ENCODE data around the gene TRRAP.

The TRRAP gene

GRCh38 chr7:98998821-98999725 lies 120.7 kb downstream of the TRRAP start:
- DNase-seq (ENCODE audit: low read depth), result peak; percentile 22
- no peak for TF ChIP-seq CTCF (conservative IDR thresholded peaks at IDR 0.05; ENCODE audit: control insufficient read depth, insufficient read depth, low read depth, low read length)
- no peak overlapping the region for H3K4me3 ChIP-seq (ENCODE audit: control insufficient read depth, low read depth, low read length)

GRCh38 chr7:99000196-99000903 lies 122.0 kb downstream of the TRRAP start:
- H3K4me3 ChIP-seq (ENCODE audit: control insufficient read depth, low read depth, low read length), result no peak overlapping the region
- no peak for TF ChIP-seq CTCF (conservative IDR thresholded peaks at IDR 0.05; ENCODE audit: control insufficient read depth, insufficient read depth, low read depth, low read length)
- no peak for DNase-seq (ENCODE audit: low read depth)

- no peak for TF ChIP-seq CTCF (conservative IDR thresholded peaks at IDR 0.05; ENCODE audit: control insufficient read depth, insufficient read depth, low read depth, low read length)
- no peak overlapping the region for H3K4me3 ChIP-seq (ENCODE audit: control insufficient read depth, low read depth, low read length)
- DNase-seq (ENCODE audit: low read depth), result no peak
These were observed 122.7 kb downstream of the TRRAP start for GRCh38 chr7:99000904-99001465.

GRCh38 chr7:99001482-99002147 lies 123.3 kb downstream of the TRRAP start:
- DNase-seq (ENCODE audit: low read depth), result no peak
- no peak for TF ChIP-seq CTCF (conservative IDR thresholded peaks at IDR 0.05; ENCODE audit: control insufficient read depth, insufficient read depth, low read depth, low read length)
- no peak overlapping the region for H3K4me3 ChIP-seq (ENCODE audit: control insufficient read depth, low read depth, low read length)

GRCh38 chr7:99002148-99002826 lies 124.0 kb downstream of the TRRAP start:
- no peak for TF ChIP-seq CTCF (conservative IDR thresholded peaks at IDR 0.05; ENCODE audit: control insufficient read depth, insufficient read depth, low read depth, low read length)
- no peak overlapping the region for H3K4me3 ChIP-seq (ENCODE audit: control insufficient read depth, low read depth, low read length)
- no peak for DNase-seq (ENCODE audit: low read depth)

GRCh38 chr7:99002827-99003212 lies 124.5 kb downstream of the TRRAP start:
- TF ChIP-seq CTCF (conservative IDR thresholded peaks at IDR 0.05; ENCODE audit: control insufficient read depth, insufficient read depth, low read depth, low read length), result no peak
- no peak overlapping the region for H3K4me3 ChIP-seq (ENCODE audit: control insufficient read depth, low read depth, low read length)
- no peak for DNase-seq (ENCODE audit: low read depth)

All from fibroblast of mammary gland (primary cell).